GM06990 (cell line): Measurements from ENCODE around the gene SEMA6A.

Source experiments
- DNase-seq: peaks from one replicate; pipeline ENCODE4 v3.0.0-alpha.2; 2011; ENCODE audit not compliant: insufficient read length; ENCODE audit errors: extremely low read depth
- H3K27me3 ChIP-seq: replicated peaks from 2 replicates; pipeline ENCODE4 v1.6.0; 2011; ENCODE audit warnings: low read length; ENCODE audit not compliant: control insufficient read depth, insufficient read depth
- H3K36me3 ChIP-seq: 2 replicates; pipeline ENCODE4 v1.5.1; 2011; ENCODE audit warnings: low read length; ENCODE audit not compliant: control insufficient read depth, insufficient read depth
- H3K4me3 ChIP-seq: replicated peaks from 2 replicates; pipeline ENCODE4 v1.5.1; 2011; ENCODE audit warnings: low read depth, mild to moderate bottlenecking, control low read depth, low read length
- TF ChIP-seq, protein P1 (sequence below): IDR thresholded peaks from 2 replicates; pipeline ENCODE4 v1.5.1; 2011; ENCODE audit warnings: low read length, control low read depth, mild to moderate bottlenecking, inconsistent platforms; ENCODE audit not compliant: insufficient read depth, poor library complexity, severe bottlenecking

The SEMA6A gene

DNA sequence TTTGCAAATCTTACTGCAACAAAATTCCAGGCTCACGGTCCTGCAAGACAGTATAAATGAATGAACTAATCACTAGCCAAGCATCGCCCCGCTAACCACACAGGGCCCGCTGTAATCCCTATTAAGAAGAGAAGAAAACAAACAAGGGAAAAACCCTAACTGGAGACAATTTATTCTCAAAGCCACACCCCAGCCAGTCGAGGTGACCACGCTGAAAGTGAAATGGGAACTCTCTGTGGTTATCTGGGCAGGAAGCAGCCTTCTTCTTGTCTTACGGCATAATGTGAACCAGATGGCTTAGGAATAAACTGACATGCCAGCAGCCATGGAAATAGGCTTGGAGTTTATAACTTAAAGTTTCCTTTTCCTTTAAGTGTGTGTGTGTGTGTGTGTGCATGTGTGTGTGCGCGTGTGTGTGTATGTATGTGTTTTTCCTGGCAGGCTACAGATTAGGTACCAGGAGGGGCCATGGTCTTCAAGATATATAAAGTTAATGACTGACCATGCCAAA is 120.2 kb downstream of the SEMA6A start:
- Histone ChIP-seq H3K36me3 (no peaks in the 10 kb centered on the region), H3K4me3 (no peak overlapping the region), H3K27me3 (no peaks in the 10 kb centered on the region; the same call in 1 of the 2 replicates)
- TF ChIP-seq, protein P1, sequence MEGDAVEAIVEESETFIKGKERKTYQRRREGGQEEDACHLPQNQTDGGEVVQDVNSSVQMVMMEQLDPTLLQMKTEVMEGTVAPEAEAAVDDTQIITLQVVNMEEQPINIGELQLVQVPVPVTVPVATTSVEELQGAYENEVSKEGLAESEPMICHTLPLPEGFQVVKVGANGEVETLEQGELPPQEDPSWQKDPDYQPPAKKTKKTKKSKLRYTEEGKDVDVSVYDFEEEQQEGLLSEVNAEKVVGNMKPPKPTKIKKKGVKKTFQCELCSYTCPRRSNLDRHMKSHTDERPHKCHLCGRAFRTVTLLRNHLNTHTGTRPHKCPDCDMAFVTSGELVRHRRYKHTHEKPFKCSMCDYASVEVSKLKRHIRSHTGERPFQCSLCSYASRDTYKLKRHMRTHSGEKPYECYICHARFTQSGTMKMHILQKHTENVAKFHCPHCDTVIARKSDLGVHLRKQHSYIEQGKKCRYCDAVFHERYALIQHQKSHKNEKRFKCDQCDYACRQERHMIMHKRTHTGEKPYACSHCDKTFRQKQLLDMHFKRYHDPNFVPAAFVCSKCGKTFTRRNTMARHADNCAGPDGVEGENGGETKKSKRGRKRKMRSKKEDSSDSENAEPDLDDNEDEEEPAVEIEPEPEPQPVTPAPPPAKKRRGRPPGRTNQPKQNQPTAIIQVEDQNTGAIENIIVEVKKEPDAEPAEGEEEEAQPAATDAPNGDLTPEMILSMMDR: no peak
- peak; percentile 48 for DNase-seq

GRCh38 chr5:116453988-116454411 is 120.6 kb downstream of the SEMA6A start:
- Histone ChIP-seq H3K36me3 (no peaks in the 10 kb centered on the region), H3K4me3 (no peak overlapping the region), H3K27me3 (no peaks in the 10 kb centered on the region; the same call in 1 of the 2 replicates)
- TF ChIP-seq, protein P1: no peak
- DNase-seq: no peak

GRCh38 chr5:116452774-116453368 is 121.8 kb downstream of the SEMA6A start:
- no peaks in the 10 kb centered on the region for H3K36me3 ChIP-seq
- TF ChIP-seq, protein P1: no peak
- H3K27me3 ChIP-seq: no peaks in the 10 kb centered on the region; the same call in 1 of the 2 replicates
- no peak for DNase-seq
- no peak overlapping the region for H3K4me3 ChIP-seq

DNA sequence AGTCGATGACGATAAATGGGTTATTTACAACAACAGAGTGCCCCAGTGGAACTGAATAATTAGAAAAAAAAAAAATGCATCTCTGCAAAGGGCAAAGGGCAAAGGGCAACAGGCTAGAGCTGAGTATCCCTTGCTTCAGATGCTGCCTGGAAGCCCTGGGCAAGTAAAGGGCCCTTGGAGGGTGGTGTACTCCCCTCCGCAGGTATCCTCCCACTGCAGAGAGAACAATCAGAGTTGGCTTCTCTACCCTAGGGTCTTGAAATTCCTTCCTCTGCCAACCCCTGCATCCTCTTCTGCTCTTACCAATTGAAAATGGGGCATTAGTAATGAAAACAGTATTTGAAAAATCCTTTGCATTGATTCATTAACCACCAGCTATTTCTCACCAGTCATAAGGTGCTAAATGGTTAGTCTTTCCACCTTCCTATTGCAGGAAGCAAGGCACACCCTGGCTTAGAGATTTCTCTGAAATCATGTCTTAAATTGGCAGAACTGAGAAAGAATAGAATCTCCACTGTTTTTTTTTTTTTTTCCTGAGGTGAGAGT is 122.6 kb downstream of the SEMA6A start:
- no peak for DNase-seq
- H3K36me3 ChIP-seq: no peaks in the 10 kb centered on the region
- TF ChIP-seq, protein P1: no peak
- no peaks in the 10 kb centered on the region; the same call in 1 of the 2 replicates for H3K27me3 ChIP-seq
- no peak overlapping the region for H3K4me3 ChIP-seq

DNA sequence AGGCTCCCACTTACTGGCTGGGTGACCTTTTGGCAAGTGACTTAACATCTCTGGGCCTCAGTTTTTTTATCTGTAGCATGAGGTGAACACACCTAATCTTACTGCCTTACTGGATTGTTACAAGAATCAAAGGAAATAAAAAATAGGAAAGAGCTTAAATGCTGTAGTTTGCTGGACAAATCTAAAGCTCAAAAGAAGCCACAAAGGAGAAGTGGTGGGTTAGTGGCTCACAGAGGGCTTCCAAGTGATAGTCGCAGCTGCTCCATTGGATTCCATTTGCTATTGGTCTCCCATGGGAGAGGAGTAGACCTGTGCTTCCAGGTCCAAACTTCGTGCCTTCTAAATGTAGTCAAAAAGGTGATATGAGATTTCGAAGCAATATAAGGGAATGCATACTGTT is 123.6 kb downstream of the SEMA6A start:
- TF ChIP-seq, protein P1: no peak
- no peak for DNase-seq
- H3K27me3 ChIP-seq: no peaks in the 10 kb centered on the region; the same call in 1 of the 2 replicates
- H3K4me3 ChIP-seq: no peak overlapping the region
- no peaks in the 10 kb centered on the region for H3K36me3 ChIP-seq

DNA sequence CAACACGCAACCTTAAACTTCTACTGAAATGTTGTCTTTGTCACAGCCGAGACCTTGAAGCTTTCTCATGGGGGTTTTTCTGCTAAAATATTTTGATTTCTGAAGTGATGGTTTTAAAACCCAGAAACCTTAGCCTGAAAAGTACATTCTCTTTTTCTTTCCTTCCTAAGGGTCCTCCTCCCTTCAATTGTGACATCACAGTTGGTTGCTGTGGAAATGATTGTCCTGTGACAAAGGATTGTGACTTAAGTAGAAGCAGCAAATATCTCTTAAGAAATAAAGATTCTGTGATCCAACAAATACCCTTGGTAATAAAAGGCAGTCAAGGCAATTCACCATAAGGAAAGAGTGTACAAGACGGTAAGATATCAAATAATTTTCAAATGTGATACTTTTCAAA is 125.2 kb downstream of the SEMA6A start:
- Histone ChIP-seq H3K4me3 (no peak overlapping the region), H3K36me3 (no peaks in the 10 kb centered on the region), H3K27me3 (no peaks in the 10 kb centered on the region; the same call in 1 of the 2 replicates)
- no peak for DNase-seq
- TF ChIP-seq, protein P1: no peak
